CD14-positive monocyte (primary cell): ENCODE data around the gene TTLL8. TPM values are rescaled to one million over a fixed set of nuclear protein-coding genes. Genes with fewer than 3 reads are reported as not detected.

Source experiments
- DNase-seq, 3 donors: peaks; one replicate each; pipeline ENCODE4 v3.0.0-alpha.2; 2011 to 2022
- H2AFZ ChIP-seq: 2 replicates; pipeline ENCODE4 v1.6.0; 2012; ENCODE audit warnings: mild to moderate bottlenecking, low read depth, low read length, inconsistent platforms; ENCODE audit not compliant: insufficient read depth, poor library complexity, severe bottlenecking
- H3K27ac ChIP-seq, 2 donors: 1 replicate in 1 of 2; 2 replicates in 1 of 2; pipeline ENCODE4 v1.5.1; 2012 to 2013; ENCODE audit warnings: low read length in 2 of 2, control low read depth in 1 of 2, inconsistent platforms in 1 of 2, low read depth in 1 of 2, mild to moderate bottlenecking in 1 of 2
- H3K27me3 ChIP-seq, 2 donors: one replicate each; pipeline versions ENCODE4 v1.6.0 to v1.6.1; 2011 to 2013; ENCODE audit warnings: low read length in 2 of 2; ENCODE audit not compliant: control insufficient read depth in 2 of 2, insufficient read depth in 2 of 2
- H3K36me3 ChIP-seq, 2 donors: replicated peaks in 1 of 2; 1 replicate in 1 of 2; 2 replicates in 1 of 2; pipeline versions ENCODE4 v1.5.1 to v1.6.1; 2012 to 2013; ENCODE audit warnings: low read length in 2 of 2, control low read depth in 1 of 2, inconsistent platforms in 1 of 2, mild to moderate bottlenecking in 1 of 2; ENCODE audit not compliant: insufficient read depth in 2 of 2, control insufficient read depth in 1 of 2
- H3K4me1 ChIP-seq, 2 donors: 1 replicate in 1 of 2; 2 replicates in 1 of 2; pipeline versions ENCODE4 v1.5.1 to v1.6.1; 2012 to 2013; ENCODE audit warnings: low read length in 2 of 2, control low read depth in 1 of 2, inconsistent platforms in 1 of 2, mild to moderate bottlenecking in 1 of 2, moderate library complexity in 1 of 2; ENCODE audit not compliant: insufficient read depth in 2 of 2, control insufficient read depth in 1 of 2
- H3K4me2 ChIP-seq: replicated peaks from 2 replicates; pipeline ENCODE3; 2012; ENCODE audit warnings: low read length, moderate library complexity, mild to moderate bottlenecking; ENCODE audit not compliant: poor library complexity, severe bottlenecking; ENCODE audit errors: extremely low read depth
- H3K4me3 ChIP-seq, 3 experiments: fragments of 200-600 bp in 1 of 3; sonication (generic) in 1 of 3; replicated peaks in 1 of 3; 1 replicate in 2 of 3; 2 replicates in 1 of 3; pipeline ENCODE4 v1.5.1; 2011 to 2013; ENCODE audit warnings: low read length in 3 of 3, mild to moderate bottlenecking in 3 of 3, control low read depth in 2 of 3, low read depth in 2 of 3, inconsistent platforms in 1 of 3, moderate library complexity in 1 of 3
- H3K79me2 ChIP-seq: 2 replicates; pipeline ENCODE4 v1.6.0; 2012; ENCODE audit warnings: mild to moderate bottlenecking, control low read depth, inconsistent platforms, low read length, moderate library complexity; ENCODE audit not compliant: insufficient read depth
- H3K9ac ChIP-seq: 2 replicates; pipeline ENCODE4 v1.6.0; 2017; ENCODE audit warnings: low read length, mild to moderate bottlenecking; ENCODE audit not compliant: insufficient read depth, poor library complexity, severe bottlenecking
- H3K9me3 ChIP-seq, 2 donors: replicated peaks in 1 of 2; 1 replicate in 1 of 2; 2 replicates in 1 of 2; pipeline versions ENCODE4 v1.5.1 to v1.6.1; 2012 to 2013; ENCODE audit warnings: low read length in 2 of 2, control low read depth in 1 of 2; ENCODE audit not compliant: control insufficient read depth in 1 of 2, insufficient read depth in 1 of 2
- H4K20me1 ChIP-seq: 2 replicates; pipeline ENCODE4 v1.6.0; 2012; ENCODE audit warnings: mild to moderate bottlenecking, low read length, control low read depth, moderate library complexity; ENCODE audit not compliant: insufficient read depth
- H3K27ac Mint-ChIP-seq, 7 donors: one replicate each; pipeline ENCODE4 v1.8.0; 2020; ENCODE audit warnings: mild to moderate bottlenecking in 7 of 7, mixed read lengths in 7 of 7, moderate library complexity in 6 of 7, inconsistent platforms in 2 of 7
- H3K27me3 Mint-ChIP-seq, 3 donors: one replicate each; pipeline ENCODE4 v1.8.0; 2021 to 2022; ENCODE audit warnings: low read depth in 3 of 3, mild to moderate bottlenecking in 3 of 3, mixed read lengths in 3 of 3, moderate library complexity in 3 of 3, inconsistent platforms in 1 of 3
- H3K36me3 Mint-ChIP-seq, 2 donors: one replicate each; pipeline ENCODE4 v1.8.0; 2020; ENCODE audit warnings: mixed read lengths in 2 of 2, inconsistent platforms in 1 of 2, mild to moderate bottlenecking in 1 of 2
- H3K4me1 Mint-ChIP-seq: one replicate; pipeline ENCODE4 v1.8.0; 2020; ENCODE audit warnings: mild to moderate bottlenecking, mixed read lengths
- H3K4me3 Mint-ChIP-seq, 2 donors: one replicate each; pipeline ENCODE4 v1.8.0; 2020; ENCODE audit warnings: mild to moderate bottlenecking in 2 of 2, mixed read lengths in 2 of 2, moderate library complexity in 1 of 2
- H3K9me3 Mint-ChIP-seq, 7 donors: one replicate each; pipeline ENCODE4 v1.8.0; 2020 to 2022; ENCODE audit warnings: mixed read lengths in 7 of 7, mild to moderate bottlenecking in 6 of 7, moderate library complexity in 6 of 7, inconsistent platforms in 2 of 7
- CTCF ChIP-seq: fragments of 200-600 bp; IDR thresholded peaks from one replicate; pipeline ENCODE4 v1.8.0; 2022; ENCODE audit warnings: antibody characterized with exemption, mild to moderate bottlenecking
- WGBS: methylation state at CpG from one replicate; pipeline ENCODE4 v1.1.5; 2013; ENCODE audit warnings: missing lambda C conversion rate; ENCODE audit not compliant: insufficient coverage; 5-methylcytosine and 5-hydroxymethylcytosine counted together
- intact Hi-C, 2 donors: fragments of 100-400 bp; cut with micrococcal nuclease; formaldehyde crosslinking; loops; one replicate each; pipeline versions ENCODE4 v1.15.0 to v1.15.1; 2023
- polyA plus RNA-seq, 3 donors: library from polyadenylated mRNA; depleted of rRNA in 1 of 3; unstranded in 2 of 3; stranded (reverse) in 1 of 3; fragments of 300-500 nt in 2 of 3; fragments of >200 nt in 1 of 3; fragmentation: Illumina TruSeq in 2 of 3; gene quantifications; 1 replicate in 2 of 3; 2 replicates in 1 of 3; pipeline ENCODE4 v1.2.3, GENCODE V29; 2012 to 2021

TTLL8 gene
- polyA plus RNA-seq, 3 donors = not detected

DNA sequence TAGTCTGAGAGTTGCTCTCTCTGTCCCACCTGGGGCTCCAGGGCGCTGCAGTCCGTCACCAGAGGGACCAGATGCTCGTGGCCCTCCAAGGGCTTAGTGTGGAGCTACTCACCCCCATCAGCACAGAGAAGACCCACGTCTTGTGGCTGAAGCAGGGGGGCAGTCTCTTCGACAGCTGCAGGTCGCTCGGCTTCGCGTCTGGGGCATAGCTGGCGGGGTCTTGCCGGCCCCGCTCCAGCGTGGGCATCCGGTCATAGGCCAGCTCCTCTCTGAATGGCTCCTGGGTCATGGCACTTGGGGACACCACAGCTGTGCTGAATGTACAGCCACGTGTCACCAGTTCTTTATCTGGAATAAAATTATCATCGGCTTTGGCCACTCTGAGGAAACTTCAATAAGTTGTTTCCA lies 26.5 kb upstream of the TTLL8 start:
- H3K9ac ChIP-seq = no peak overlapping the region
- no peak overlapping the region for H3K27ac ChIP-seq
- Mint-ChIP-seq H3K27ac (peak overlapping the region in 1 of 7 donors; percentile 75), H3K27me3 (peaks cover 2 to 7% (median 3%) of the 10 kb centered on the region in 3 donors), H3K9me3 (peaks cover 5 to 29% (median 27%) of the 10 kb centered on the region in 7 donors), H3K4me1 (peaks cover 4% of the 10 kb centered on the region), H3K36me3 (peaks cover 12 to 15% of the 10 kb centered on the region in 2 donors), H3K4me3 (no peak overlapping the region)
- no peak for TF ChIP-seq CTCF
- WGBS = 0% methylated on average over 13 of the region's 16 CpGs
- no peaks in the 10 kb centered on the region for H3K27me3 ChIP-seq
- H3K4me3 ChIP-seq = peak overlapping the region in 2 of 3 experiments; percentile 38 to 51
- no peak overlapping the region for H2AFZ ChIP-seq
- intact Hi-C loops = no loop called here
- peaks cover 0 to 16% of the 10 kb centered on the region in 2 donors for H3K4me1 ChIP-seq
- H3K79me2 ChIP-seq = peaks cover 6% of the 10 kb centered on the region
- H3K4me2 ChIP-seq = peak overlapping the region; percentile 80
- no peak for DNase-seq
- no peaks in the 10 kb centered on the region for H4K20me1 ChIP-seq
- peaks cover 18 to 21% of the 10 kb centered on the region in 2 donors for H3K9me3 ChIP-seq
- H3K36me3 ChIP-seq = no peaks in the 10 kb centered on the region

DNA sequence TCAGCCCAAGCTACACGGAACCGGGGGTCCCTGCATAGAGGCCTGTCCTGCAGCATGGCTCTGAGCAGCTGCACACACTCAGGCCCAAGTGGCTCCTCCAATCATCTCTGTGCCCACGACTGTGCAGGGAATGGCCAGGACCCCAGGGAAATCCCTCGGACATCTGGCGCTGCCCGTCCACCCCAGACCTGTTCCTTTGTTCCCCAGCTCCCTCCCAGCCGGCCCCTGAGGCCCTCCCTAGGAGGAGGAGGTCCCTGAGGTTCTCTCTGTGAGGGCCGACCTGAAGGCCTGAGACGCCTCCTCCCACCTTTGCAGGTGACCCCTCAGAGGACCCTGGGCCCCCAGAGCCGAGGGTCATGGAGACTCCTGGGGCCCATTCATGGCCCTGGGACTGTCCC lies 26.0 kb upstream of the TTLL8 start:
- Histone ChIP-seq H3K9ac (no peak overlapping the region), H3K79me2 (peaks cover 6% of the 10 kb centered on the region), H3K4me1 (peaks cover 0 to 16% of the 10 kb centered on the region in 2 donors), H4K20me1 (no peaks in the 10 kb centered on the region), H2AFZ (no peak overlapping the region), H3K4me3 (no peak overlapping the region), H3K27ac (no peak overlapping the region), H3K9me3 (peaks cover 15 to 16% of the 10 kb centered on the region in 2 donors), H3K4me2 (peak overlapping the region; percentile 80), H3K27me3 (no peaks in the 10 kb centered on the region), H3K36me3 (no peaks in the 10 kb centered on the region)
- Mint-ChIP-seq H3K4me3 (no peak overlapping the region), H3K9me3 (peaks cover 0 to 23% (median 22%) of the 10 kb centered on the region in 7 donors), H3K27me3 (peaks cover 2 to 6% (median 3%) of the 10 kb centered on the region in 3 donors), H3K27ac (no peak overlapping the region), H3K4me1 (peaks cover 4% of the 10 kb centered on the region), H3K36me3 (peaks cover 13 to 19% of the 10 kb centered on the region in 2 donors)
- no peak for DNase-seq
- no peak for TF ChIP-seq CTCF
- WGBS = 8% methylated on average over 6 of the region's 10 CpGs
- intact Hi-C loops = no loop called here
